Fibroblast of lung (primary cell): ENCODE measurements around the gene DCP1A.

ENCODE experiments used
- EZH2 ChIP-seq: IDR thresholded peaks from 2 replicates; pipeline ENCODE4 v1.5.1; 2012; ENCODE audit warnings: low read length, control low read depth, mild to moderate bottlenecking; ENCODE audit errors: missing control alignments
- TF ChIP-seq, protein P1 (sequence below), 2 donors: IDR thresholded peaks in 1 of 2; conservative IDR thresholded peaks in 1 of 2; 1 replicate in 1 of 2; 2 replicates in 1 of 2; pipeline ENCODE4 v1.5.1; 2011 to 2012; ENCODE audit warnings: low read length in 2 of 2, control low read depth in 1 of 2, inconsistent platforms in 1 of 2, low read depth in 1 of 2, mild to moderate bottlenecking in 1 of 2

DNA sequence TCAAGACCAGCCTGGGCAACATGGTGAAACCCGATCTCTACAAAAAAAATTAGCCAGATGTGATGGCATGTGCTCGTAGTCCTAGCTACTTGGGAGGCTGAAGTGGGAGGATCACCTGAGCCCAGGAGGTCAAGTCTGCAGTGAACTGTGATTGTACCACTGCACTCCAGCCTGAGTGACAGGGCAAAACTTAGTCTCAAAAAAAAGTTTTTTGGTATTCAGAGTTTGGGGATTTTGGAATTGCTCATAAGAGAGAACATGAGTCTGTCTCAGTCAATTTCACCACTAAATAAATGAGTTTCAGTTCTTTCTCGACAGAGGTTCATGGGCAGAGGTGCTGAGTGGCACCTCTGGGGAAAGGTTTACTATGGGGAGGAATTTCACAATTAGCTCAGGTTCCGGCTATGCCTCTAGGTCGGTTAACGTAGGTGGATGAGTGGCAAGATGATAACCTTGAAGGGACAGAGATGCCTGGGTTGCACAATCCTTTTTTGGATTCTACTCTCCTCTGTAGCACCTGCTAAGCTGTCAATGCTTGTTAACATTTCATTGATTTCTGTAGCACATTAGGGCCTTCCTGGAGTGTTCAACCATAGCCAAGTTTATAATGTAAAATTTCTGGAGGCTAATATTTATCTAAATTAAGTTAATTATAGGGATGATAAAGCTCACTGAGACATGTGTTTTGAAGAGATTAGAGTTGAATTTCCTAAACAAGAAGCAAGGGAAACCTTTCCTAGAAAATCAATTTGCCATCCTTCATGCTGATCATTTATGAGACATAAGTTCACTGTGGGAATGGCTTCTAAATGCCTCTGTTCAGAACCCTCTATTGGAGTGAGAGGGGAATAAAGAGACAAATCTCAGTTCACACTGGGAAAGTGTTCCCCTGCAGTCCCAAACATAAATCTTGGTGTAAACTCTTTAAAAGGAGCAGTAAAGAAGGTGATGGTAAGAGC, 37.4 kb upstream of the DCP1A start:
- TF ChIP-seq, protein P1, sequence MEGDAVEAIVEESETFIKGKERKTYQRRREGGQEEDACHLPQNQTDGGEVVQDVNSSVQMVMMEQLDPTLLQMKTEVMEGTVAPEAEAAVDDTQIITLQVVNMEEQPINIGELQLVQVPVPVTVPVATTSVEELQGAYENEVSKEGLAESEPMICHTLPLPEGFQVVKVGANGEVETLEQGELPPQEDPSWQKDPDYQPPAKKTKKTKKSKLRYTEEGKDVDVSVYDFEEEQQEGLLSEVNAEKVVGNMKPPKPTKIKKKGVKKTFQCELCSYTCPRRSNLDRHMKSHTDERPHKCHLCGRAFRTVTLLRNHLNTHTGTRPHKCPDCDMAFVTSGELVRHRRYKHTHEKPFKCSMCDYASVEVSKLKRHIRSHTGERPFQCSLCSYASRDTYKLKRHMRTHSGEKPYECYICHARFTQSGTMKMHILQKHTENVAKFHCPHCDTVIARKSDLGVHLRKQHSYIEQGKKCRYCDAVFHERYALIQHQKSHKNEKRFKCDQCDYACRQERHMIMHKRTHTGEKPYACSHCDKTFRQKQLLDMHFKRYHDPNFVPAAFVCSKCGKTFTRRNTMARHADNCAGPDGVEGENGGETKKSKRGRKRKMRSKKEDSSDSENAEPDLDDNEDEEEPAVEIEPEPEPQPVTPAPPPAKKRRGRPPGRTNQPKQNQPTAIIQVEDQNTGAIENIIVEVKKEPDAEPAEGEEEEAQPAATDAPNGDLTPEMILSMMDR (conservative IDR thresholded peaks at IDR 0.05 in 1 of 2, IDR thresholded peaks at IDR 0.05 in 1 of 2; ENCODE audit: low read depth in 1 of 2, low read length in 2 of 2), result no peak
- TF ChIP-seq EZH2, result no peak
